GM18499 (cell line): ENCODE results near the gene CDH22.

ENCODE experiments used
- ATAC-seq: cut with Tn5 transposase; IDR thresholded peaks from one replicate; pipeline ENCODE4 v1.9.1; 2021; ENCODE audit warnings: moderate number of reproducible peaks; ENCODE audit not compliant: insufficient read depth, unreplicated experiment

The CDH22 gene

DNA sequence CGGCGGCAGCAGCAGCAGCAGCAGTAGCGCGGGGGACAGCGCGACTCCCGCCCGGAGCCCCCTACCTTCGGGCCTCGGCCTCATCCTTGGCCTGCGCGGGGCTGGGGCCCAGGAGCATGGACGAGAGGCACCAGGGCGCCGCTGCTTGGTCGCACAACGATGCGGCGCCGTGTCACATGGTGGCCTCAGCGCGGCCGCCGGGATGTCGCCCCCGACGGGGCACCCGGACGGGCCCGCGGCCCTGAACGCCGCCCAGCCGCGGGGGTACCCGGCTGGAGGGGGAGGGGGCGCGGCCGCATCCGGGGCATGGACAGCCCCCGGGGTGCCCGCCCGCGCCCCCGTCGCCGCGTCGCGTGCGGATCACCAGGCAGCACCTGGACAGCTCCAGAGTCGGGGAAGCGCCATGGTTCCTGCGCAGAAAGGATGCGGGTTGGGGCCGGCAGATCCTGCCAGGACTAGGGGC is 57.1 kb downstream of the CDH22 start:
- no peak for ATAC-seq

DNA sequence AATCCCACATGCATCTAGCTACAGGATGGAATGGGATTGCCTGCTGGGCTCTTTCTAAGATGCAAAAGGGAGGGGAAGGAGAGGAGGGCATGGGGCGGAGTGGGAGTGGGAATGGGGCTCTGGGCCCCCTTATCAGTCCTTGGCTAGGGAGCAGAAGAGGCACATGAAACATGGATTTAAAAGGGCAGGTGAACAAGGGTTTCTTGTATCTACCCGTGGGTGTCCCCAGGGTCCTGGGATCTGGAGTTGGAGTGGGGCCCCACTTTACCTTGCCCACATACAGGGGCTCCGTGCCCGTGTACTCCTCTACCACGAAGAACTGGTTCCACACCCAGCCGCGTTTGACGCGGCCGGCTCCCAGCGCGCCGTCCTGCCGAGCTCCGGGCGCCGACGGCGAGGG is 57.5 kb downstream of the CDH22 start:
- ATAC-seq: no peak

DNA sequence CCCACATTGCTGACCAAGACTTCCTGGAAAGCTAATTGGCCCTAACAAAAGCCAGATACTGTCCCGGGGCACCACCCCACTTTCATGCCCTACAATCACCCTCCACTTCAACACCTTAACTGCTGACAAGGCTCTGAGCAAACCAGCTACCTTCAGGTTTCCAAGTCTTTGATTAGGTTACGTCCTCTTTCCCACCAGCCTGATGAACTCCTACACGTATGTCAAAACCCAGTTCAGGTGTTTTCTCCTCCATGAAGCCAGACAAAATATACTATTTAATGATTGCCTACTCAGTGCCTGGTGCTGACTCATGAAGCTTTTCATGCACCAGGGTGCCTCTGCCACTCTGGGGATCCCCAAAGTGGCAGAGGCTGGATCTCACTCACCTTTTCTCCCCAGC is 58.6 kb downstream of the CDH22 start:
- ATAC-seq: no peak

DNA sequence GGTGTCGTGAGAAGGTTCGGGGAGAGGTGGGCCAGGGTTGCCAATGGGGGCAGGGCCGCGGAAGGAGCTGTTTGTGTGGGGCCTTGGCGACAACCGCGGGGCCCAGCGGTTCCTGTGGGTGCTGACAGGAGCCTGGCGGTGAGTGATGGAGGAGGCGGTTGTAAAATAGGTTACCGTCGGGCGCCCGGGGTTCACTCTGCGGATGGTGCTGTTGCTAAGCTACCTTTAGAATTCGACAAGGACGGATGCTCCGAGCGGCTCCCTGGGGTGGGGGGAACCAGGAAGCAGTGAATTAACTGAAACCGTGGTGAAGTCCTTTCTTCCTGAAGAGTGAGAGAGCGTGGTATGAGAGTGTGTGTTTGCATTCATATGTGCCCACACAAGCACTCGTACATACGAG is 61.7 kb downstream of the CDH22 start:
- ATAC-seq: no peak

DNA sequence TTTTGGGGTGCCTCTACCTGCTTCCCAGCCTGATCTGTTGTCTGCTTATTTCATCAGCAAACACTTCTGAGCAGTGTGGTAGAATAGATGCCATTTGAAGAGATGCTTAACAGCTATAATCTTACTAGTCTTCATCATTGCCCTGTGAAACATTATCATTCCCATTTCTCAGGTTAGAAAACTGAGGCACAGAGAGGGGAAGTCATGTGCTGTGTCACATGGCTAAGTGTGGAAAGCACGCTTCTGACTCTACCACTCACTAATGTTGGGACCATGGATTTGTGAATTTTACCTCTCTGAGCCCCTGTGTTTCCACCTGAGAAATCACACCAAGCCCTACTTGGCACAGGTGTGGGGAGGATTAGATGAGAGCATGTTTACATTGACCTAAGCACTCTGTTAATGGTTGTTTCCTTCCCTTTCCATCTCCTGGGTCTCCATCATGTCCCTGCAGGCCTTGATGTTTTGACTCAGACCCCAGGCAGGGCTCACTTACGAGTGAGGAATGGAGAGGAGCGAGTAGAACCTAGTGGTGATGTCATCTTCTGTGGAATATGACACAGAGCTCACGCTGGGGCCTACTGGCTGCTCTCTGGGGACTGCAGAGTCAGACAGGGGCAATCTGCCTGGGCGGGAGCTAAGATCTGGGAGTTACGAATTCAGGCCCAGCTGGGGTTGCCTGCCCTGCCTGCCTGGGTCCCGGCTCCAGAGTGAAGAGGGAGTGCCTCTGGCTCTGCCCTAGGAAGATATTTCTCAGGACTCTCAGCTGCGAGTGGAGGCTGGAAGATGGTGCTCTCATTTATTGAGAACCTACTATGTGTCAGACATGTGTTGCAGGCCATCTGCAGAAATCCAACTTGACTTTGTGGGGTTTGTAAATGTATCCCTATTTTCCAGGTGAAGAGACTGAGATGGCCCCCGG is 64.3 kb downstream of the CDH22 start:
- no peak for ATAC-seq

DNA sequence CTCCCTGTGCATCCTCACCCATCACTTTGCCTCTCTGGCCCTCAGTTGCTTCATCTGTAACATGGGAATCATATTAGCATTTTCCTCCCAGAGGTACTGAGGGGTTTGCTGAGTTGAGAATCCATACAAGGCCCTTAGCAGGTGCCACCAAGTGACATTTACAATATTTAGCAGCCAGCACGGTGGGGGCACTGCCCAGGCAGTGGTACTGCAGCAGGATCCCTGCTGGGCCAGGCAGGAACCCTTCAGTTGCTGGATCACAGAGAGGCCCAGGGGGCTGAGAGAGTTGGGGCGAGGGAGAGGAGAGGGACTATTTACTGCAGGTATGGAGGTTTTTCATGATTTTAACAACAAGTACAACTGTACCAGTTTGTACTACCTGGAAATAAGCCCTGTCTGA is 65.9 kb downstream of the CDH22 start:
- ATAC-seq: no peak

DNA sequence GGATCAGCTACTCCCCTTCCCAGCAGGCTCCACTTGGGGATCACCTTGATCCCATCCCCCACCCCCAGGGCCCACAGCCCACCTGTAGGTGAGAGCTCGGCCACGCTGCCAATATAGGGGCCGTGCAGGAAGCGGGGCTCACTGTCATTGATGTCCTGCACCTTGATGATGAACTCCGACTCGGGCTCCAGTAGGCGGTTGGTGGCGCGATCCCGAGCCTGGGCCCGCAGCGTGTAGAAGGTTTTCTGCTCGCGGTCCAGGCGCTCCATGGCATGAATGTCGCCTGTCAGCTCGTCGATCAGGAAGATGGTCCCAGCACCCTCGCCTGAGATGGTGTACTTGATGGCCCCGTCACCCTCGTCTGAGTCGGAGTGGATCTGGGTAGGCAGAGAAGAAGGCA is 67.4 kb downstream of the CDH22 start:
- ATAC-seq: no peak

DNA sequence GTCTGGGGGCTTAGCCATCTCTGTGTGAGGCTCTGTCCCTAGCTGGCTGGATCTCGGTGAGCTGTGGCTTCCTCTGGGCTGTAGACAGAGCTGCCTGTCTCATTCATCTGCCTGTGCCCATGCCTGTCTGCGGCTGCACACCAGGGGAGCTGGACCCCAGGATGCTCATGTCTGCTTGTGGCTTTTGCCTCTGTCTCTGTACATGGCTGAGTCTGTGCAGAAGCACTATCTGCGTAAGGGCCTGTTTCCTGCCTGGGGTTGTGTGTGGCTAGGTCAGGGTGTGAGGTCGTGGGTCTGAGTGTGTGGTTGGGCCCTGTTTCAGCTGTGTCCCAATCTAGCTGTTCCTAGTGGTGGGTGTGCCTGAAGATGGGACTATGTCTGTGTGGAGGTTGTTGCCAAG is 68.2 kb downstream of the CDH22 start:
- ATAC-seq: no peak

DNA sequence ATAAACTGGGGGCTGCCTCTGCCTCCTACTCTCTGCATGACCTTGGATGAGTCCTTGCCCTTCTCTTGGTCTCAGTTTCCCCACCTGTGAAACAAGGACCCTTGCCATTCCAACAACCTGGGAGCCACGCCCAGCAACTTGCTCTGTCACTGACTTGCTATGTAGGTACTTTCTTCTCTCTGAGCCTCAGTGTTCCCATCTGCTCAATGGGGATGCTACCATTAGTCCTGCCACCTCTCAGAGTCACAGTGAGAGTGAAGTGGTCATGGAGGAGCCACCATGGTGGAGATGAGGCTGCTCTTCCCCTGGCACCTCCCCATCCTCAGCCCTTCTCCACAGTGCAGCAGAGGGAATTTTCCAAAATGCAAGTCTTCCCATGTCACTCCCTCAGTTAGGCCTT is 70.6 kb downstream of the CDH22 start:
- ATAC-seq: no peak

DNA sequence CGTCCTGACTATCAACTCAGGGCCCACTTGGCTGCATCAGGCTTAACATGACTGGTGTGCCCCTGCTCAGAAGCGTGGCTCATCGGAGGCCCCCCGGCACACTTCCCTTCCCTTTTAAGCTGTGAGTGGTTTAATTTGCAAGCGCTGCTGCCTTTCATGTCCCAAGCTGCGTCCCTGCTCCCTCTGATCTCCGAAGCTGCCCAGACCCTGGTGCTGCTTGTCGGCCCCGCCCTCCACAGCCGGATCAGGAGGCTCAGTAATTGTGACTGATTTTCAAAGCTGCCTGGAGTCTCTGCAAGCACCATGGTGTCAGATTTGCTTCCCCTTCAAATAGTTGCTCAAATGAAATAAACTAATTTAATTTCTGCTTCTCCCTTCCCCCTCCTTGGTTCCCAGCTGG is 71.1 kb downstream of the CDH22 start:
- no peak for ATAC-seq

DNA sequence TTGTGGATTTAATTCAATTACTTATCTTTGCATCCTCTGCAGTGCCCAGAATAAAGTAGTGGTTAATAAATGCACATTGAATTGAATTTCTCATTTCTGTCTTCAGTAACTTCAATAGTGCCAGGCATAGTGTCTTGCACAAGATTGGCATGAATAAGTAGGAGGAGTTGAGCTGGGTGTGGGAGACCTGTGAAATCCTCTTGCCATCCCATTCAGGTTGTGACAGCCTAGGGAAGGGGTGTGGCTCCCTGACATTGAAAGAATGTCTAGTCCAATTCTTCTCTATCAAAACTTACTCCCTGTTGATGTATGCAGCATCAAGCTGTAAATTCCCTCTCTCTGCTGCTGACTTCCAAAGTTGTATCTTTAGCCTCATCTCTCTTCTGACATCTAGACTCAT is 73.2 kb downstream of the CDH22 start:
- ATAC-seq: no peak

DNA sequence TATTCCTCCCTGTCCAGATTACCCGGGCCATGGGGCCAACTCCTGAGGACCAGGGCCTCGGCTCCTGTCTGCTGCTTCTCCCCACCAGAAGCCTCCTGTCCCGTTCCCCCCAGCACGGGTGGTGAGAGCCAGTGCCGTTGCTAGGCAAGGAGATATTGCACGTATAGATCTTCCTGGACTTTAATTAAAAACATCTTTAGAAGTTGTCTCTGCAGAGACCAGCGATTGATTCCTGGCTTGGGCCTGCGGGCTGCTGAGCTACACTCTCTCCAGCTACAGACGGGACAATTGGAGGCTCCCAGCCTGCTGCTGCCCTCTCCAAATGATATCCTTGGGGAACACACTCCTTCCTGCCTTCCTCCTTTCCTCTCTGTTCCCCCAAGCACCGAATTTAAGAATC is 74.6 kb downstream of the CDH22 start:
- ATAC-seq: no peak

DNA sequence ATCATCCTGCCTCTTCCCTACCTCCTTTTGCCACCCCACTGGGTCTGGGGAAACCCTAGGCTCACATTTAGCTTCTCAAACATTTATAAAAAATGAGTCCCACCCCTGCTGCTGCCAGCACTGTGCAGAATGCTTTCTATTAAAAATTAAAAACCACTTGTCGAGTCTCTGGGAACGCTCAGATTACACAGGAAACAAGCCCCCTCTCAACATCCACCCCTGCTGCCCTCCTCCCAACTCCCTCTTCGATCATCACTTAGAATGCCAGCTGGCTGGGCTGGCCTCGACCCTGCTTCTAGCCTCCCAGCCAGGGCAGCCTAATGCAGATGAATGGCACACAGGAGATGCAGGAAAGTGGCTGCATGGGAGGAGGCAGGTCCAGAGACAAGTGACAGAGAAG is 75.8 kb downstream of the CDH22 start:
- no peak for ATAC-seq

DNA sequence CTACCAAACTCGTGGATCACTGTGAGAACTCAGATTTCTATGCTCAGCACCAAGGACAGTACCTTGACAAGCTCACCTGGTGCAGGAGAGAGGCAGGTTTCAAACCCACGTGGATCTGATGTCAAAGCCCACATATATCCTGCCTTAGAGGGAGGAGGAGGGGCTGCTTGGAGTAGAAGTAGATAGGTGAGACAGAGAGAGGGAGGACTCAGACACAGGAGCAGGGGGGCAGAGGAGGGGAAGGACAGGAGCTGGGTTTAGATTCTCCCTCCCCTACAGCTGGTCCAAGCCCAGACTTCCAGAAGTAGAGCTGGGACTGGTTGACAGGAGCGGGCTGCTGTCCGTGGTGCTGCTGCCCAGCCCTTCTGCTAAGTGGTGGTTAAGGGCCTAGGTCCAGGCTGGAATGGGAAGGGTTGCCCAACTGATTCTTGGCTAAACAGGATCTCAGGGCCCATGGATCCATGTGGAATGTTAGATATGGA is 77.5 kb downstream of the CDH22 start:
- no peak for ATAC-seq

DNA sequence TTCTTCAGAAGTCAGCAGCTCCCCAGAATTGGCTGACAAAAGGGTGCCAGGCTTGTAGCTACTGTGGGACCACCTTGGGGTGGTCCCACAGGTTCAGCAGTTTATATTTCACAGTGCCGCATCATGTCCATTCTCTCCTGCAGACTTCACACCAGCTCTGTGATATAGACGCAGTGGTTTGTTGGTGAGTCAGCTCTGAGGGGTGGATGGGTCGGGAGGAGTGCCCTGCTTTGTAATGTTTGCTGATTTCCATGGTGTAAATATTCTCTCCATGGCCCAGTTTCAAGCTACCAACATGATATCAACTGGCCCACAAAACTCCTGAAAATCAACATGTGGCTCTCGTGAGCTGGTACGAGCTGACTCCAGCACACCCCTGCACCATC is 78.2 kb downstream of the CDH22 start:
- ATAC-seq: no peak

DNA sequence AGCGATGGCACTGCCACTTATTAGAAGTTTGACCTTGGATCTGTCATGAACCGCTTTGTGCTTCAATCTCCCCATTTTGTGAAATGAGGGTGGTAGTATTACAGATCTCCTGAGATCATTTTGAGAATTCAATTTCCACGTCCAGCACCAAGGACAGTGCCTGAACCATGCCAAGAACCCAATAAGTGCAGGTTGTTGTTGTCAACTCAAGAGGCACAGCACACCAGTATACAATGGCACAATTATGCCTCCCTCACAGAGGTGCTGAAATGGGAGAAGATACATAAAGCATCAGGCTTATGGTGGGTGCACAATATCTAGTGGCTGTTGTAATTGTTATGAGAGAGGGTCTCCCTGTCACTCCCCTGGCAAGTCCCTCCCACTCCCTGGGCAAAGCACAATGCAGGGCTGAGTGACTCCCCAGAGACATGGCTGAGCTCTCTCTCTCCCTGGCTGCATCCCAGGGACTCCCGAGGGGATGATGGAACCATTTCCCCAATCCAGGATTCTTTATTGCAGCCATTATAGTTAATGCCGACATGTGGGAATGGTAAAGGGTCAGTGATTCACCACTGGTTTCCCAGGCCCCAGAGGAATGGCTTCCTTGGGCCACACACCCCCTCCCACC is 78.7 kb downstream of the CDH22 start:
- no peak for ATAC-seq

DNA sequence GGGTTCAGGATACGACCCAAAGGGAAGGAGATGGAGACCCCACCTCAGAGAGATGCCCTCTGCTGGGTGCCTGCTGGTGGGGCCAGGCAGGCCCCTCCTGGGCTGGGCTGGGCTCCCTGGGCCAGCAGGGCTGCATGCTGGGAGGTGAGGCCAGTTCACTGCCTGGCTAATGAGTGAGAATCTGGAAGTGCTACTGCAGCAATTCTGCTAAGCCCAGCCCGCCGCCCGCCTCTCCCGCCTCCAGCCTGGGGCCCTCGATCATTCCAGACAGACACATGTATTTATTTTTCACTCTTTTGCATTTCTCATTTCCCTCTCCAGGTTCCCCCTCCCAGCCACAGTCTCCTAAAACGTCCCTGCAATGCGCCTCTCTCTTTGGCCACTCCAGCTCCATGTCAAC is 79.6 kb downstream of the CDH22 start:
- ATAC-seq: no peak

DNA sequence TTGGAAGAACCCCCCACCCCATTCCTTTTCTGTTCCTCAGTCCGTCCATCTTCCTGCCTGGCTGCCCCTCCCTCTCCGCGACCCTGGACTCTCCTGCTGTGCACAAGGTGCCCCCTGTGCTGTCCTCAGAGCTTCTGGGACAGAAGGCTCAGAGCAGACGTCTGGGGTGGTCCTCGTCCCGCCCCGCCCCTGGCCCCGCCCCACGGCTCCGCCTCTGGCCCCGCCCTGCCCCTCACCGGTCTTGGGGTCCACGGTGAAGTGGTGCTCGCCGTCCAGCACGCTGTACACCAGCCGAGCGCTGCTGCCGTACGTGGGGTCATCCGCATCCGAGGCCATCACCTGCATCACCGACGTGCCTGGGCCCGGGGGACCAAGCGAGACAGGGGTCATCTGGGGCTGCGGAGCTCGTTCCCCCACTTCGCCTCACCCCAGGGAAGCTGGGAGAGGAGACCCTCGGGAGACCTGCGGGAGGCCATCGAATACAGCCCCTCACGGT is 81.0 kb downstream of the CDH22 start:
- ATAC-seq: no peak

DNA sequence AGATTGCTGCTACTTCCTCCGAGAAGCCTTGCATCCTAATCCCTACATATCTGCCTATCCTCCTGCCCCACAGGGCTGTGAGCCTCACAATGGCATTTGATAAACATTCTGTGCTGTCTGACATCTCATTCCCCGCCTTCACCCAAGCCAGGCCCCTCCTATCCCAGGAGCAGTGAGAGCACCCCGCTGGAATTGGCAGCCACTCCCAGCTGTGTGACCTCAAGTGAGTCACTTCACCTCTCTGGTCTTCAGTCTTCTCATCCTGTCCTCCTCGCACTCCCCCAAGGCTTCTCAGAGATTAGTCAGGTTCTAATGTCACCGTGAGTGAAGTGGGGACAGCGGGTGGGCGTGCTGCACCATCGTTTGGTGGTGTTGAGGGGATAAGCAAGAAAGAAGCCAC is 81.7 kb downstream of the CDH22 start:
- ATAC-seq: no peak

DNA sequence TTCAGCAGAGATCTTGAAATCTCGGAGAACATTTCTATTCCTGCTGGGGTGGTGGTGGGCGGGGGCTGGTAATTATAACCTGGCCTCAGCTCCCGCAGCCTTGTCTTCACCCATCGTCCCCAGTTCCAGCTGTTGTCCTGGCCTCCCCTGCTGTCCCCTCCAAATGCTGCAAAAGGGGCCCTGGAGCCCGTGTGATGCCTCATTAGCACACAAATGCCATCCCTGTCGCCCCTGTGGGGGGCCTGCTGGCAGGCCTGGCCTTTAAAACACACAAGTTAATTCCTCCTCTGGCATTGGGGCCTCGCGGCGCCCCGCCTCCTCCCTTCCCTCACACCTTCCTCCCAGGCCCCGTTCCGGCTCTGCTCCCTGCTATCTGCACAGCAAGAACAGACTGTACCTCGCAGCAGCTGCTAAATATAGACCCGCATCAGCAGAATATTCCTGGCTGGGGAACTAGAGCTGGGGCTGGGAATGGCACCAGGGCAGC is 85.7 kb downstream of the CDH22 start:
- no peak for ATAC-seq

DNA sequence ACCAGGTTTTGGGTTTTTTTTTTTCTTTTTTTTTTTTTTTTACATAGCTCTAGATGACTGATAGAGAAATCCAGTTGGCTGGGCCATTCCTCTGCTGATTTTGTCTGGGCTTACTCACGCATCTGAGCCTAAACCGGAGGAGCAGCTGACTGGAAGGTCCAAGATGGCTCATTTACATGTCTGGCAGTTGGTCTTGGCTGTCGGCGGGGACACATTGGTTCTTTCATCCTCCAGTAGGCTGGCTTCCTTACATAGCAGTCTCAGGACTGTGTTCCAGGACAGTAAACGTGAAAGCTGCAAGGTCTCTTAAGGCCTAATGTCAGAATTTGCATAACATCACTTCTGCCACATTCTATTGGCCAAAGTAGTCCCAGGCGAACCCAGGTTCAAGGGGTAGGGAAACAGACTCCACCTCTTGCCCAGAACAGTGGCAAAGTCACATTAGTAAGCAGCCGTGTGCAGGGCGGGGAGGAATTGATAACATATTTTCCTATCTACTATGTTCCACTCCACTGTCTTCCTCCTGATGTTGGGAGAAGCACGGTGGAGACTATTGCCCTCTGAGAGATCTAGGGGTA is 87.0 kb downstream of the CDH22 start:
- no peak for ATAC-seq
